ENCODE results near the gene ITGB1. TPM values are rescaled to one million over a fixed set of nuclear protein-coding genes. Genes with fewer than 3 reads are reported as not detected.
"Not testable (repeated sequence)": the region's sequence is repeated elsewhere in the genome, so short reads cannot be mapped to it uniquely, and the experiment has no call there.

The ITGB1 gene
- 409 TPM for total RNA-seq
- long read RNA-seq, transcript ITGB1-201 (16 exons, 3,640 nt) = major isoform, 421 of 540 reads
- long read RNA-seq, partial matches to known transcripts = 76 of 540 reads
- long read RNA-seq, other reads (novel, unspliced or antisense) = 42 of 540 reads

- H3K4me3 ChIP-seq = peak within 1 kb of the TSS; percentile 92
- peak; percentile 97 for DNase-seq
- H3K4me1 ChIP-seq = peaks cover 78% of the 10 kb centered on the region
- no peaks in the 10 kb centered on the region for H3K36me3 ChIP-seq
- peak; percentile 96 to 98 for ATAC-seq
- no peak for TF ChIP-seq CTCF (IDR thresholded peaks at IDR 0.05)
- peak within 1 kb of the TSS; percentile 97 for H3K27ac ChIP-seq
- no peaks in the 10 kb centered on the region for H3K27me3 ChIP-seq (ENCODE audit: low read depth)
- intact Hi-C loops (cut with DNase I) = no loop called here
- H3K9me3 ChIP-seq = no peaks in the 10 kb centered on the region
Observed at GRCh38 chr10:32958085-32959005, at the start of gene ITGB1. TSS of gene ITGB1 (minus strand) at chr10:32958230. CDS start at chr10:32935558, 22,672 bp downstream.

- intact Hi-C loops (cut with DNase I) = loop anchor here (5.0 kb wide), 1 partner anchor 214 kb away; no protein-coding TSS in a partner anchor
- Histone ChIP-seq H3K4me1 (peaks cover 40% of the 10 kb centered on the region), H3K4me3 (no peak overlapping the region), H3K27ac (peak overlapping the region; percentile 83), H3K36me3 (no peaks in the 10 kb centered on the region), H3K27me3 (ENCODE audit: low read depth) (no peaks in the 10 kb centered on the region), H3K9me3 (no peaks in the 10 kb centered on the region)
- DNase-seq (no peak), ATAC-seq (no peak)
- no peak for TF ChIP-seq CTCF (IDR thresholded peaks at IDR 0.05)
Observed at GRCh38 chr10:33006342-33006887, 48.4 kb upstream of the ITGB1 start.

GRCh38 chr10:33005322-33006301 lies 47.6 kb upstream of the ITGB1 start:
- Histone ChIP-seq H3K27ac (peak overlapping the region; percentile 83), H3K27me3 (ENCODE audit: low read depth) (no peaks in the 10 kb centered on the region), H3K4me3 (peak overlapping the region; percentile 57), H3K36me3 (no peaks in the 10 kb centered on the region), H3K9me3 (no peaks in the 10 kb centered on the region), H3K4me1 (peaks cover 37% of the 10 kb centered on the region)
- intact Hi-C loops (cut with DNase I) = loop anchor here (5.0 kb wide), 1 partner anchor 213 kb away; no protein-coding TSS in a partner anchor
- TF ChIP-seq CTCF (IDR thresholded peaks at IDR 0.05) = no peak
- ATAC-seq = peak; percentile 96 to 97
- peak; percentile 88 for DNase-seq

GRCh38 chr10:33001908-33002492 lies 44.0 kb upstream of the ITGB1 start:
- TF ChIP-seq CTCF (IDR thresholded peaks at IDR 0.05) = no peak
- H3K9me3 ChIP-seq = no peaks in the 10 kb centered on the region
- intact Hi-C loops (cut with DNase I) = no loop called here
- ATAC-seq (no peak), DNase-seq (no peak)
- peaks cover 15% of the 10 kb centered on the region for H3K4me1 ChIP-seq
- no peak overlapping the region for H3K4me3 ChIP-seq
- no peaks in the 10 kb centered on the region for H3K27me3 ChIP-seq (ENCODE audit: low read depth)
- no peak overlapping the region for H3K27ac ChIP-seq
- H3K36me3 ChIP-seq = no peaks in the 10 kb centered on the region

GRCh38 chr10:32998060-32998581 lies 40.1 kb upstream of the ITGB1 start:
- H3K4me3 ChIP-seq; H3K36me3 ChIP-seq; H3K9me3 ChIP-seq; H3K27me3 ChIP-seq (ENCODE audit: low read depth); intact Hi-C loops (cut with DNase I); H3K4me1 ChIP-seq: not testable (repeated sequence)
- DNase-seq (peak; percentile 64), ATAC-seq (peak; percentile 92 to 94)
- peak overlapping the region; percentile 64 for H3K27ac ChIP-seq
